RWPE2 (cell line): Measurements from ENCODE around the gene AGFG1.
"Not testable (repeated sequence)": the region's sequence is repeated elsewhere in the genome, so short reads cannot be mapped to it uniquely, and the experiment has no call there.

Source experiments
- ATAC-seq: fragments of 200-7000 bp; cut with Tn5 transposase; 3 replicates; pipeline ENCODE4 v1.9.1; 2021; ENCODE audit warnings: low read depth
- DNase-seq: peaks from one replicate; pipeline ENCODE4 v3.0.0-alpha.2; 2020; ENCODE audit warnings: low spot score
- H3K27ac ChIP-seq: fragments of 450-650 bp; 2 replicates; pipeline ENCODE4 v1.5.1; 2017; ENCODE audit warnings: mild to moderate bottlenecking; ENCODE audit not compliant: poor library complexity, severe bottlenecking
- H3K27me3 ChIP-seq: fragments of 250-450 bp; sonication (Bioruptor Pico); 2 replicates; pipeline ENCODE4 v1.5.1; 2021; ENCODE audit warnings: mild to moderate bottlenecking, moderate library complexity; ENCODE audit not compliant: insufficient read depth, poor library complexity, severe bottlenecking
- H3K36me3 ChIP-seq: fragments of 250-450 bp; sonication (Bioruptor Pico); 2 replicates; pipeline ENCODE4 v1.5.1; 2020; ENCODE audit warnings: low read depth, mild to moderate bottlenecking, moderate library complexity
- H3K4me1 ChIP-seq: fragments of 250-450 bp; sonication (Bioruptor Pico); 2 replicates; pipeline ENCODE4 v1.5.1; 2021; ENCODE audit warnings: mild to moderate bottlenecking, moderate library complexity; ENCODE audit not compliant: insufficient read depth, poor library complexity, severe bottlenecking
- H3K4me3 ChIP-seq: fragments of 250-450 bp; sonication (Bioruptor Pico); 2 replicates; pipeline ENCODE4 v1.5.1; 2021; ENCODE audit warnings: mild to moderate bottlenecking, moderate library complexity; ENCODE audit not compliant: severe bottlenecking
- H3K9me3 ChIP-seq: fragments of 250-450 bp; sonication (Bioruptor Pico); 2 replicates; pipeline ENCODE4 v1.5.1; 2021; ENCODE audit warnings: mild to moderate bottlenecking, moderate library complexity; ENCODE audit not compliant: severe bottlenecking
- TF ChIP-seq, protein P1 (sequence below): fragments of 450-650 bp; IDR thresholded peaks from one replicate; pipeline ENCODE4 v1.5.1; 2017; ENCODE audit warnings: mild to moderate bottlenecking, moderate library complexity; ENCODE audit not compliant: poor library complexity, severe bottlenecking

AGFG1 gene

DNA sequence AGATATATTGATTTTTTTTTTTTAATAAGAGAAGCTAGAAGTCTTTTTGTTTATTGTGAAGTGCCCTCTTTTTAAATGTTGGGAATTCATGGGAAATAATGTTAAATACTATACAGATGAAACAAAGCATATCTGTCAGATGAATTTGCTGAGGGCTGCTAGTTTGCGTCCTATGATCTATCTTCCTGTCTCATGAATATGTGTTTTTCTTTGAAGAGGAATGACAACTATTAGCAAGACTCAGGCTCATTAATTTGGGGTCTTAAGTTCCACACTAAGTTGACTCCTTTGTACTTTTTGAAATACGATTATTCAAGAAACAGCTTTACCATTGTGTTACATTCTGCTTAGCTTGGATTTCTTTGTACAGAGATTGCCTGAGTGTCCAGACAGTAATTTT, 57.9 kb downstream of the AGFG1 start:
- H3K27me3 ChIP-seq, result no peaks in the 10 kb centered on the region
- TF ChIP-seq, protein P1, sequence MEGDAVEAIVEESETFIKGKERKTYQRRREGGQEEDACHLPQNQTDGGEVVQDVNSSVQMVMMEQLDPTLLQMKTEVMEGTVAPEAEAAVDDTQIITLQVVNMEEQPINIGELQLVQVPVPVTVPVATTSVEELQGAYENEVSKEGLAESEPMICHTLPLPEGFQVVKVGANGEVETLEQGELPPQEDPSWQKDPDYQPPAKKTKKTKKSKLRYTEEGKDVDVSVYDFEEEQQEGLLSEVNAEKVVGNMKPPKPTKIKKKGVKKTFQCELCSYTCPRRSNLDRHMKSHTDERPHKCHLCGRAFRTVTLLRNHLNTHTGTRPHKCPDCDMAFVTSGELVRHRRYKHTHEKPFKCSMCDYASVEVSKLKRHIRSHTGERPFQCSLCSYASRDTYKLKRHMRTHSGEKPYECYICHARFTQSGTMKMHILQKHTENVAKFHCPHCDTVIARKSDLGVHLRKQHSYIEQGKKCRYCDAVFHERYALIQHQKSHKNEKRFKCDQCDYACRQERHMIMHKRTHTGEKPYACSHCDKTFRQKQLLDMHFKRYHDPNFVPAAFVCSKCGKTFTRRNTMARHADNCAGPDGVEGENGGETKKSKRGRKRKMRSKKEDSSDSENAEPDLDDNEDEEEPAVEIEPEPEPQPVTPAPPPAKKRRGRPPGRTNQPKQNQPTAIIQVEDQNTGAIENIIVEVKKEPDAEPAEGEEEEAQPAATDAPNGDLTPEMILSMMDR, result no peak
- no peaks in the 10 kb centered on the region for H3K4me1 ChIP-seq
- no peaks in the 10 kb centered on the region for H3K9me3 ChIP-seq
- no peak overlapping the region for H3K4me3 ChIP-seq
- H3K27ac ChIP-seq, result no peak overlapping the region
- no peak for ATAC-seq
- DNase-seq, result no peak
- H3K36me3 ChIP-seq, result peaks cover 95% of the 10 kb centered on the region

DNA sequence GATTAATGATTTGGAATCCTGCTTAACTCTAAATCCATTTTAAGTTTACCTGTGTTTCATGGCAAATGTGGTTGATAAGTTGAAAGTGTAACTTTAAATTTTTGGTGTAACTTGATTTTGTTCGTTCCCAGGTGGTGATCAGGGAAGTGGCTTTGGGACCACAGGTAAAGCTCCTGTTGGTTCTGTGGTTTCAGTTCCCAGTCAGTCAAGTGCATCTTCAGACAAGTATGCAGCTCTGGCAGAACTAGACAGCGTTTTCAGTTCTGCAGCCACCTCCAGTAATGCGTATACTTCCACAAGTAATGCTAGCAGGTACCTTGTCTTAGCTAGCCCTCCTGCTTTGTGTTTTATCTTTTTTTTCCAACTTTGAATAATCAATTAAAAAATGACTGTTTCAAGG, 62.8 kb downstream of the AGFG1 start:
- no peaks in the 10 kb centered on the region for H3K4me1 ChIP-seq
- no peak overlapping the region for H3K4me3 ChIP-seq
- H3K27me3 ChIP-seq, result no peaks in the 10 kb centered on the region
- H3K36me3 ChIP-seq, result peaks cover 96% of the 10 kb centered on the region
- H3K9me3 ChIP-seq, result no peaks in the 10 kb centered on the region
- DNase-seq, result no peak
- ATAC-seq, result no peak
- no peak overlapping the region for H3K27ac ChIP-seq
- TF ChIP-seq, protein P1, result no peak

DNA sequence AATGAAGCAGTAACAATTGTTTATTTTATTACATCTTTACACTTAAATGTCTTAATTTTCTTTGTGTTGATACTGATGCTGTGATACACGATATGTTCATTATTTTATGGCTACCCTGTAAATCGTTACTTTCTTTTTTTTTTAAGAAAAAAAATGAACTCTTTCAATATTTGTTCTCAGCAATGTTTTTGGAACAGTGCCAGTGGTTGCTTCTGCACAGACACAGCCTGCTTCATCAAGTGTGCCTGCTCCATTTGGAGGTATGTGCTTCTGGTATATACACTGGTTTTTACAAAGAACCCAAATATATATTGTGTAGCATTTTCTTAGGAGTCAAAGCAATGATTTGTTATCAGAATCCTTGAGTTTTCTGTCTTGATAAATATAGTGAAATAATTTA, 64.5 kb downstream of the AGFG1 start:
- peaks cover 95% of the 10 kb centered on the region for H3K36me3 ChIP-seq
- TF ChIP-seq, protein P1, result no peak
- H3K9me3 ChIP-seq, result no peaks in the 10 kb centered on the region
- no peaks in the 10 kb centered on the region for H3K4me1 ChIP-seq
- H3K4me3 ChIP-seq, result no peak overlapping the region
- ATAC-seq, result no peak
- H3K27ac ChIP-seq, result no peak overlapping the region
- H3K27me3 ChIP-seq, result no peaks in the 10 kb centered on the region
- no peak for DNase-seq

DNA sequence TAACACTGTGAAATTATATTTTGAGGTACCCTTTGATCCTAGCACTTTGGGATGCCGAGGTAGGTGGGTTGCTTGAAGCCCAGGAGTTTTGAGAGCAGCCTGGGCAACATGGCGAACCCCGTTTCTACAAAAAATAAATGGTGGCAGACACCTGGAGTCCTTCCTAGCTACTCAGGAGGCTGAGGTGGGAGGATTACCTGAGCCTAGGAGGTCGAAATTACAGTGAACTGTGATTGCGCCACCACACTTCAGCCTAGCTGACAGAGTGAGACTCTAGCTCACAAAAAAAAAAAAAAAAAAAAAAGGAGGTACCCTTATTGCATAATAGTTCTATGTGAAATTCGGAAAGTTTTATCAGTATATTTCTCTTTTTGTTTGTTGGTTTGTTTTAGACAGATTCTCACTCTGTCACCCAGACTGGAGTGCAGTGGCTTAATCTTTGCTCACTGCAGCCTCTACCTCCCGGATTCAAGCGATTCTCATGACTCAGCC, 67.6 kb downstream of the AGFG1 start:
- ATAC-seq (no peak), DNase-seq (no peak)
- H3K27ac ChIP-seq, result no peak overlapping the region
- H3K27me3 ChIP-seq, result no peaks in the 10 kb centered on the region
- no peak overlapping the region for H3K4me3 ChIP-seq
- no peaks in the 10 kb centered on the region for H3K4me1 ChIP-seq
- H3K36me3 ChIP-seq, result peaks cover 80% of the 10 kb centered on the region
- TF ChIP-seq, protein P1, result no peak
- H3K9me3 ChIP-seq, result no peaks in the 10 kb centered on the region

DNA sequence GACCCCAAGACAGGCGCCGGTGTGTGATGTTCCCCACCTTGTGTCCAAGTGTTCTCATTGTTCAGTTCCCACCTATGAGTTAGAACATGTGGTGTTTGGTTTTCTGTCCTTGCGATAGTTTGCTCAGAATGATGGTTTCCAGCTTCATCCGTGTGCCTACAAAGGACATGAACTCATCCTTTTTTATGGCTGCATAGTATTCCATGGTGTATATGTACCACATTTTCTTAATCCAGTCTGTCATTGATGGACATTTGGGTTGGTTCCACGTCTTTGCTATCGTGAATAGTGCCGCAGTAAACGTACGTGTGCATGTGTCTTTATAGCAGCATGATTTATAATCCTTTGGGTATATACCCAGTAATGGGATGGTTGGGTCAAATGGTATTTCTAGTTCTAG, 68.4 kb downstream of the AGFG1 start:
- not testable (repeated sequence) for DNase-seq, ATAC-seq, H3K9me3 ChIP-seq, H3K4me3 ChIP-seq, H3K4me1 ChIP-seq, H3K27ac ChIP-seq, H3K27me3 ChIP-seq
- H3K36me3 ChIP-seq, result peaks cover 79% of the 10 kb centered on the region
